Fibroblast of villous mesenchyme (primary cell): ENCODE results near the gene ZNF81. TPM values are rescaled to one million over a fixed set of nuclear protein-coding genes. Genes with fewer than 3 reads are reported as not detected.

Experiments
- DNase-seq: peaks from one replicate; pipeline ENCODE4 v3.0.0-alpha.2; 2010; ENCODE audit warnings: low read depth
- H3K4me3 ChIP-seq: 2 replicates; pipeline ENCODE4 v1.5.1; 2011; ENCODE audit warnings: low read depth, mild to moderate bottlenecking, low read length
- CTCF ChIP-seq: IDR thresholded peaks from 2 replicates; pipeline ENCODE4 v1.5.1; 2012; ENCODE audit warnings: low read depth, mild to moderate bottlenecking, low read length; ENCODE audit not compliant: insufficient read depth
- total RNA-seq: library from RNA; depleted of rRNA; stranded (reverse); fragments of >200 nt; gene quantifications from 2 replicates; pipeline ENCODE4 v1.2.3, GENCODE V29; 2012

The ZNF81 gene
- total RNA-seq, 1 donor: 9.1 TPM

GRCh38 chrX:47864300-47864699, 27.6 kb downstream of the ZNF81 start:
- TF ChIP-seq CTCF: no peak
- DNase-seq: no peak
- H3K4me3 ChIP-seq: no peak overlapping the region

DNA sequence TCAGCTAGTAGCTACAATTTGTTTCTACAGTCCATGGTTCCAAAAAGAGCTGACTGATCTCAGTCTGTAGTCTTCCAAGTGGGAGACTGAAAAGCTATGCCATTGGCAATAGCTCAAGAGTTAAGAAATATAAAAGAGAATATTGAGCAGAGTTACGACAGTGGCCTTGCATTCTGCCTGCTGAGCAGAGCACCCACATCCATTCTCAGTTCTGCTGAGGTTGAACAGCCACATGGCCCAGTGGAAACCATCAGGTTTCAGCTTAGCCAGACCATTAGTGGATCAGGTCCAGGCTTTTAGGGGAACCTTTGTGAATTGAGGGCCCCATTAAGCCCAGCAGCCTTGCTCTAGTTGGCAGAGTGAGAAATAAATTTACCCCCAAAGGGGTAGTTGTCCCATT, 28.1 kb downstream of the ZNF81 start:
- TF ChIP-seq CTCF: no peak
- no peak for DNase-seq
- H3K4me3 ChIP-seq: no peak overlapping the region

GRCh38 chrX:47873123-47873522, 36.4 kb downstream of the ZNF81 start:
- no peak for DNase-seq
- H3K4me3 ChIP-seq: no peak overlapping the region
- TF ChIP-seq CTCF: no peak

DNA sequence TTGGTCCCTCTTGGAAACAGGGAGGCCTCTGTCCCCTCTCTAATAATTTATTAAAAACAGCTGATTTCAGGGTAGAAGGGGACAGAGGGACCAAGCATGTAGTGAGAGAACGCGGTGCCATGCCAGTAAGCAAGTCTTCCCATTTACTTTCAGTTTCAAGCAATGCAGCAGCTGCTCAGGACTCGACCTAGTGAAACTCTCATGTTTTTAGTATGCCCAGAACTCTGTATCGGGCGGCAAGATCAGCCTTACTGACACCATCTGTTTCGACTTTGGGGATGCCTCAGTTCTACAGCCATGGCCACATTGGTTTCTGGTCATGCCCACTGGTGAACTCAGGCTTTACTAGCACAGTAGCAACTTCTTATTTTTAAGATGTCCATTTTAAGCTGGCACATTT, 40.6 kb downstream of the ZNF81 start:
- DNase-seq: no peak
- no peak overlapping the region for H3K4me3 ChIP-seq
- no peak for TF ChIP-seq CTCF

DNA sequence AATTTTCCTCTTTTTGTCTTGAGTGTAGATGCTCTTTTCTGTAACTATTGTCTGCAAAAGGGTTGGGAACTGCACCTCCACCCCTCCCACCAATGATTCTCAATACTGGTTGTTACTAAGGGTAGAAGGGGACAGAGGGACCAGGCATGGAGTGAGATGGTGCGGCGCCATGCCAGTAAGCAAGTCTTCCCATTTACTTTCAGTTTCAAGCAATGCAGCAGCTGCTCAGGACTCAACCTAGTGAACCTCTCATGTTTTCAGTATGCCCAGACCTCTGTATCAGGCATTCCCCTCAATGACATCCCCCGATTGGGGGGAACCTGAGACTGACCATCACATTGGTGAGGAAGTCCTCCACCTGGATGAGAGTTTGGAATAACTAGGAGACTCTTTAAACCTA, 41.5 kb downstream of the ZNF81 start:
- no peak for DNase-seq
- TF ChIP-seq CTCF: no peak
- no peak overlapping the region for H3K4me3 ChIP-seq

- TF ChIP-seq CTCF: no peak
- H3K4me3 ChIP-seq: no peak overlapping the region
- no peak for DNase-seq
Observed at GRCh38 chrX:47879463-47879862, 42.8 kb downstream of the ZNF81 start.

DNA sequence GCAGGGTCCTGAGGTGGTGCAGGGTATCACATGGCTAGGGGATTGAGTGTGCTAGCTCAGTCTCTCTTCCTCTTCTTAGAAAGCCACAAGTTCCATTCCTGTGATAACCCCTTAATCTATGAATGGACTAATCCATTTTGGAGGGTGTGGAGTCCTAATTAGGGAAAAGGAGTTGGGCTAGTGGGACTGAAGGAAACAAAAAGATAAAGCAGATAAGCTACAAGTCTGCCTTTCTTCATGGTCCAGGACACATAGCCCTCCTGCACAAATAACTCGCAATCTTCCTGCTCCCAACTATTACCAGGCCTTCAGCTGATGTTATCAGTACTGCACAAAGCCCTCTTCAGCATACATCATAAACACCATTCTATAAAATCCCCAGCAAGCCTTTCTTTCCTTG, 44.2 kb downstream of the ZNF81 start:
- no peak overlapping the region for H3K4me3 ChIP-seq
- DNase-seq: no peak
- TF ChIP-seq CTCF: no peak
